KMS-11 (cell line): ENCODE measurements around the gene NOXA1.

Experiments
- H2AFZ ChIP-seq: fragments of 200-600 bp; sonication (generic); 2 replicates; pipeline ENCODE4 v1.6.1; 2016; ENCODE audit warnings: antibody characterized with exemption, mixed run types, low read depth
- H3K27ac ChIP-seq: fragments of 200-600 bp; sonication (generic); 2 replicates; pipeline ENCODE4 v1.6.1; 2016; ENCODE audit warnings: mild to moderate bottlenecking, mixed run types
- H3K27me3 ChIP-seq: fragments of 200-600 bp; sonication (generic); 2 replicates; pipeline ENCODE4 v1.6.1; 2017; ENCODE audit warnings: mild to moderate bottlenecking, low read depth, mixed run types, moderate library complexity; ENCODE audit not compliant: insufficient read depth
- H3K36me3 ChIP-seq: fragments of 200-600 bp; sonication (generic); 2 replicates; pipeline ENCODE4 v1.6.1; 2017; ENCODE audit warnings: mild to moderate bottlenecking, mixed run types; ENCODE audit not compliant: insufficient read depth
- H3K4me1 ChIP-seq: fragments of 200-600 bp; sonication (generic); 2 replicates; pipeline ENCODE4 v1.6.1; 2016; ENCODE audit warnings: mild to moderate bottlenecking, low read depth, mixed run types; ENCODE audit not compliant: poor library complexity, severe bottlenecking
- H3K4me2 ChIP-seq: fragments of 200-600 bp; sonication (generic); 2 replicates; pipeline ENCODE4 v1.7.0; 2016; ENCODE audit warnings: mild to moderate bottlenecking, mixed run types
- H3K4me3 ChIP-seq: fragments of 200-600 bp; sonication (generic); IDR thresholded peaks from 2 replicates; pipeline ENCODE4 v1.6.1; 2017; ENCODE audit warnings: low read depth, low read length, mixed read lengths; ENCODE audit not compliant: insufficient read depth
- H3K79me2 ChIP-seq: fragments of 200-600 bp; sonication (generic); 2 replicates; pipeline ENCODE4 v1.6.1; 2016; ENCODE audit warnings: low read depth, mixed run types; ENCODE audit not compliant: insufficient read depth
- H3K9ac ChIP-seq: fragments of 200-600 bp; sonication (generic); 2 replicates; pipeline ENCODE4 v1.6.1; 2016; ENCODE audit warnings: mild to moderate bottlenecking, mixed run types
- H4K20me1 ChIP-seq: fragments of 200-600 bp; sonication (generic); 2 replicates; pipeline ENCODE4 v1.6.1; 2016; ENCODE audit warnings: mild to moderate bottlenecking, mixed run types; ENCODE audit not compliant: insufficient read depth
- TF ChIP-seq, protein P1 (sequence below): fragments of 200-600 bp; sonication (generic); conservative IDR thresholded peaks from 2 replicates; pipeline ENCODE4 v1.6.1; 2017; ENCODE audit warnings: low read depth, mild to moderate bottlenecking, antibody characterized with exemption, low read length, moderate library complexity, mixed read lengths

Gene NOXA1

DNA sequence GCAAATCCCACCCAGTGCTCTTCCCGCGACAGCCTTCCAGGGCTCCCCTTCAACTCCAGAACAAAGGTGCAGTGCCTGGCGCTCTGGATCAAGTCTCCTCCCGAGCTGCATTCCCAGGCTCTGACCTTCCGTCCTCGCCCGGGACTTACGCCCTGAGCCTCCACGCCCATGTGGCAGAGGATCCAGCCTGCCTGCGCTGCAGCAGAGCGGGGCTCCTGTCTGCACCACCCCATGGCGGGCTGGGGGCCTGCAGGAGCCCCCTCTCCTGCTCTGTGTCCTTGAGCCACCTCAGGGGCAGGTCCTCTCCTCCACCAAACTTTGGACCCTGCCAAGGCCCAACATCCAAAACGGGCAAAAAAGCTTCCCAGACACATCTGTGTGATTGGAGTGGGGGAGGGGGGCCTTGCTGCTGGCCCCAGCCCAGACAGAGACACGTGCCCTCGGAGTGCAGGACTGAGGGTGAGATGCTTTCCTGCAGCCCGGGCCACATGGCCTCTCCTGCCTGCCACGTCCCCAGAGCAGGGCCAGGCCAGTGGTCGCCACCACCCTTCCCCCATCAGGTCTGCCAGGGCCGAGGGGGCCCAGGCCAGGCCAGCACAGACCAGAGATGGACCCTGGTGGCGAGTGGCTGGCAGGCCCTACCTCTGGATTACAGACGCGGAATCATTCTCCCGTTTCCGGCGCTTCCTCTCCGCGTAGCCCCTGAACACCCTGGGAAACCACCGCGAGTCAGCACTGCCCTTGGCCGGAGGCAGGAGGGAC is 31.6 kb downstream of the NOXA1 start:
- no peak overlapping the region for H2AFZ ChIP-seq
- TF ChIP-seq, protein P1, sequence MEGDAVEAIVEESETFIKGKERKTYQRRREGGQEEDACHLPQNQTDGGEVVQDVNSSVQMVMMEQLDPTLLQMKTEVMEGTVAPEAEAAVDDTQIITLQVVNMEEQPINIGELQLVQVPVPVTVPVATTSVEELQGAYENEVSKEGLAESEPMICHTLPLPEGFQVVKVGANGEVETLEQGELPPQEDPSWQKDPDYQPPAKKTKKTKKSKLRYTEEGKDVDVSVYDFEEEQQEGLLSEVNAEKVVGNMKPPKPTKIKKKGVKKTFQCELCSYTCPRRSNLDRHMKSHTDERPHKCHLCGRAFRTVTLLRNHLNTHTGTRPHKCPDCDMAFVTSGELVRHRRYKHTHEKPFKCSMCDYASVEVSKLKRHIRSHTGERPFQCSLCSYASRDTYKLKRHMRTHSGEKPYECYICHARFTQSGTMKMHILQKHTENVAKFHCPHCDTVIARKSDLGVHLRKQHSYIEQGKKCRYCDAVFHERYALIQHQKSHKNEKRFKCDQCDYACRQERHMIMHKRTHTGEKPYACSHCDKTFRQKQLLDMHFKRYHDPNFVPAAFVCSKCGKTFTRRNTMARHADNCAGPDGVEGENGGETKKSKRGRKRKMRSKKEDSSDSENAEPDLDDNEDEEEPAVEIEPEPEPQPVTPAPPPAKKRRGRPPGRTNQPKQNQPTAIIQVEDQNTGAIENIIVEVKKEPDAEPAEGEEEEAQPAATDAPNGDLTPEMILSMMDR: no peak
- H4K20me1 ChIP-seq: no peaks in the 10 kb centered on the region
- H3K79me2 ChIP-seq: no peaks in the 10 kb centered on the region
- no peaks in the 10 kb centered on the region for H3K36me3 ChIP-seq
- no peak overlapping the region for H3K4me3 ChIP-seq
- H3K27ac ChIP-seq: no peak overlapping the region
- H3K27me3 ChIP-seq: no peaks in the 10 kb centered on the region
- no peak overlapping the region for H3K9ac ChIP-seq
- H3K4me2 ChIP-seq: no peak overlapping the region
- peaks cover 5% of the 10 kb centered on the region for H3K4me1 ChIP-seq

DNA sequence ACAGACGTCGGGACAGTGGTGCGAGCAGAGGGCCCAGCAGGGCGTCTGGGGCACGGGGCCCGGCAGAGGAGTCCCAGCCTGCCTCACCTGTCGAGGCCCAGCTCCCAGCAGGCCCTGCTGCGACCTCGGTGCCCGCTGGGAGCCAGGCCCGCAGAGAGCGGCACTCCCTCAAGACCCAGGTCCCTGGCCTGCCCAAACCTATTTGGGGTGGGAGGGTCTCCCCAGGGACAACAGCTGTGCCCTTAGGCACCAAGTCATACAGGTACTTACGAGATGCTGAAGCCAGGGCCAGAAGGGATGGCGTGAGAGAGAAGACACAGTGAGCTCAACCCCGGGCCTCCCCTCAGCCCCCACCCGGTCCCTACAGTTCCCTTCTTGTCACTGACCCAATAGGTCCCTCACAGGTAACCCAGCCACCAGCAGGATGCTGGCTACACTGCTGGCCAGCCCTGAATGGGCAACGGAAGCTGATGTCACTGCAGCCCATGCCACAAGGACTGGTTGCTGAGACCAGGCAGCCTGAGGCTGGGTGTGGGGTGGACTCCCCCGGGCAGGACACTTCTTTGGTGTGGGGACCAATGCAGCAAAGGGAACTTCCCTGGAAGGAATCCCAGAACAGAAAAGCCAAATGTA is 32.3 kb downstream of the NOXA1 start:
- no peaks in the 10 kb centered on the region for H3K27me3 ChIP-seq
- H4K20me1 ChIP-seq: no peaks in the 10 kb centered on the region
- no peak overlapping the region for H3K9ac ChIP-seq
- no peaks in the 10 kb centered on the region for H3K79me2 ChIP-seq
- peaks cover 7% of the 10 kb centered on the region for H3K4me1 ChIP-seq
- no peak overlapping the region for H3K27ac ChIP-seq
- H3K4me3 ChIP-seq: no peak overlapping the region
- TF ChIP-seq, protein P1: no peak
- no peak overlapping the region for H3K4me2 ChIP-seq
- no peaks in the 10 kb centered on the region for H3K36me3 ChIP-seq
- no peak overlapping the region for H2AFZ ChIP-seq

DNA sequence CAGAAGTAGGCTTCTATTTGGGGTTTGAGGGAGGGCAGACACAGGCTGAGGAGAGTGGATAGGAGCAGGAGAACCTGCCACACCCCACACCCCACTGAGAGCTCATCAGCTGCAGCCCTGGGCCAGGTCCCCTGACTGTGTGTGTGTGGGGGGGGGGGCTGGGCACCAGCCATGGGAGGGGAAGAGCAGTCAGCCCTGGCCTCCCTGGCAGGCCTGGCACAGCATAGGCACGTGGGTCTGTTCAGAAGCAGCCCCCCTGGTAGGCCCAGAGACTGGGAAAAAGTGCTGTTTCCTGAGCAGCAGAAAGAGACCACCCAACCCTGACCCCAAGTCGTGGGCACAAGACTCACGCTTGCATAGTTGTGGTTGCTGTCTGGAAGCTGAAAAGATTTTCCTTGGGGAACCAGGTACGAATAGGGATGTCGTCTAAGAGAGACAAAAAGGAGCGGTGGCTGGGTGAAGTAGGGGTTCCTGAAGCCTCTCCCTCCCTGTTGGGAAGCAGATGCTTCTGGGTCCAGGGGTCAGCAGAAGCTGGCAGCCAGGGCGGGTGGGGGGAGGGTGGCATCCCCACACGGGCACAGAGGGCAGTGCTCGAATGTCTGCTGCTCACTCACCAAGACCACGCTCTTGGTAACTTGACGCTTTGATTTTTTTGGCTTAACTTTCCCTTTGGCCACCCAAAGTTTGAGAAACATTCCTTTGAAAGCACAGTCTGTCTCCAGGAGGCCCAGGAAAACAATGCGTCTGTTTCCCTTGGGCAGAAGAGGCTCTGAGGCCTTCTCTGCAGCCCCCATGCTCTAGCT is 33.1 kb downstream of the NOXA1 start:
- Histone ChIP-seq H3K36me3 (no peaks in the 10 kb centered on the region), H3K4me3 (no peak overlapping the region), H3K4me1 (peaks cover 7% of the 10 kb centered on the region)

DNA sequence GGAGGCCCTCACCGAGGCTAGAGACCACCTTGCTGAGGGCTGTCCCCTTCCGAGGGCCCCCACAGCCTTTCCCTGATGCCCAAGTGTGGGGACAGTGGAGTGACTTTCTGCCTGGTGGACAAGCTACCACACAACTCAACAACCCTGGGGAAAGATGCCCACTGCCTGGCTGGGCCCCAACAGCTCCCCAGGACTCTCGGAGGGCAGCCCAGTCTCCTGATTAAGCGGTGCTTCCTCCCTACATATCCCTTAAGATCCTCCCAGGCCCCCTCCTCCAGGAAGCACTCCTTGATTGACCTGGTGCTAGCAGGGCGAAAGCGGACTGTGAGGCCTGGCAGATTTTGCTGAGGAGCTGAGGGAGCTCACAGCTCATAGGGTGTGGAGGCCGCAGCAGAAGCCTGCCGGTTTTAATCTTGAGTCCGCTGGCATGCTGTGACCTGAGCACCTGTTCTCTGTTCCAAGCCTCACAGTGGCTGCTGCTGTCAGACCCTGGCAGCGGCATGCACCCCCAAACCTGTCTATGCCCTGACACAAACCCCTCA is 33.7 kb downstream of the NOXA1 start:
- H3K4me1 ChIP-seq: peaks cover 7% of the 10 kb centered on the region
- H3K27me3 ChIP-seq: no peaks in the 10 kb centered on the region
- H3K36me3 ChIP-seq: no peaks in the 10 kb centered on the region
- H3K79me2 ChIP-seq: no peaks in the 10 kb centered on the region
- H2AFZ ChIP-seq: no peak overlapping the region
- H4K20me1 ChIP-seq: no peaks in the 10 kb centered on the region
- H3K27ac ChIP-seq: no peak overlapping the region
- H3K9ac ChIP-seq: no peak overlapping the region
- TF ChIP-seq, protein P1: no peak
- H3K4me3 ChIP-seq: no peak overlapping the region
- H3K4me2 ChIP-seq: no peak overlapping the region

More for the DNA sequence above, 33.1 kb downstream of the NOXA1 start:
- H3K4me2 ChIP-seq: no peak overlapping the region
- H3K27me3 ChIP-seq: no peaks in the 10 kb centered on the region
- no peaks in the 10 kb centered on the region for H4K20me1 ChIP-seq
- H2AFZ ChIP-seq: no peak overlapping the region
- TF ChIP-seq, protein P1: no peak
- H3K9ac ChIP-seq: no peak overlapping the region
- H3K27ac ChIP-seq: no peak overlapping the region
- H3K79me2 ChIP-seq: no peaks in the 10 kb centered on the region
